Measurements from ENCODE around the gene LRFN2. TPM values are rescaled to one million over a fixed set of nuclear protein-coding genes. Genes with fewer than 3 reads are reported as not detected.

LRFN2 gene
- polyA plus RNA-seq, 1 donor from 2014 or later, result 14.8 TPM

- no peak overlapping the region for H3K9ac ChIP-seq (ENCODE audit: low read length)
- no peak overlapping the region for H3K27ac ChIP-seq (ENCODE audit: low read length)
- no peak overlapping the region for H3K4me2 ChIP-seq (ENCODE audit: low read length)
- no peaks in the 10 kb centered on the region for H3K9me3 ChIP-seq (ENCODE audit: low read length)
- no peaks in the 10 kb centered on the region for H3K79me2 ChIP-seq (replicated peaks; ENCODE audit: insufficient read depth, low read length)
- no peaks in the 10 kb centered on the region for H3F3A ChIP-seq (ENCODE audit: insufficient read depth, low read length, poor library complexity, severe bottlenecking)
- H3K27me3 ChIP-seq (ENCODE audit: insufficient read depth, low read depth, low read length), result peaks cover 24% of the 10 kb centered on the region
- no peak overlapping the region for H2AFZ ChIP-seq (ENCODE audit: low read depth, low read length)
- H3K4me3 ChIP-seq (ENCODE audit: low read length), result no peak overlapping the region
- H3K9me2 ChIP-seq (ENCODE audit: insufficient read depth, low read length), result no peaks in the 10 kb centered on the region
- no peaks in the 10 kb centered on the region for H3K36me3 ChIP-seq (ENCODE audit: insufficient read depth, low read length)
- no peak for TF ChIP-seq EZH2 (IDR thresholded peaks at IDR 0.05; ENCODE audit: borderline replicate concordance, insufficient read depth, low read length, poor library complexity, severe bottlenecking)
- TF ChIP-seq RAD21 (conservative IDR thresholded peaks at IDR 0.05), result no peak
- TF ChIP-seq TAF1 (IDR thresholded peaks at IDR 0.05; ENCODE audit: low read depth), result no peak
- TF ChIP-seq POLR2AphosphoS5 (IDR thresholded peaks at IDR 0.05), result no peak
- TF ChIP-seq EP300 (conservative IDR thresholded peaks at IDR 0.05; ENCODE audit: poor library complexity, severe bottlenecking), result no peak
- no peak for TF ChIP-seq MXI1 (conservative IDR thresholded peaks at IDR 0.05; ENCODE audit: poor library complexity, severe bottlenecking)
- TF ChIP-seq, protein P1, sequence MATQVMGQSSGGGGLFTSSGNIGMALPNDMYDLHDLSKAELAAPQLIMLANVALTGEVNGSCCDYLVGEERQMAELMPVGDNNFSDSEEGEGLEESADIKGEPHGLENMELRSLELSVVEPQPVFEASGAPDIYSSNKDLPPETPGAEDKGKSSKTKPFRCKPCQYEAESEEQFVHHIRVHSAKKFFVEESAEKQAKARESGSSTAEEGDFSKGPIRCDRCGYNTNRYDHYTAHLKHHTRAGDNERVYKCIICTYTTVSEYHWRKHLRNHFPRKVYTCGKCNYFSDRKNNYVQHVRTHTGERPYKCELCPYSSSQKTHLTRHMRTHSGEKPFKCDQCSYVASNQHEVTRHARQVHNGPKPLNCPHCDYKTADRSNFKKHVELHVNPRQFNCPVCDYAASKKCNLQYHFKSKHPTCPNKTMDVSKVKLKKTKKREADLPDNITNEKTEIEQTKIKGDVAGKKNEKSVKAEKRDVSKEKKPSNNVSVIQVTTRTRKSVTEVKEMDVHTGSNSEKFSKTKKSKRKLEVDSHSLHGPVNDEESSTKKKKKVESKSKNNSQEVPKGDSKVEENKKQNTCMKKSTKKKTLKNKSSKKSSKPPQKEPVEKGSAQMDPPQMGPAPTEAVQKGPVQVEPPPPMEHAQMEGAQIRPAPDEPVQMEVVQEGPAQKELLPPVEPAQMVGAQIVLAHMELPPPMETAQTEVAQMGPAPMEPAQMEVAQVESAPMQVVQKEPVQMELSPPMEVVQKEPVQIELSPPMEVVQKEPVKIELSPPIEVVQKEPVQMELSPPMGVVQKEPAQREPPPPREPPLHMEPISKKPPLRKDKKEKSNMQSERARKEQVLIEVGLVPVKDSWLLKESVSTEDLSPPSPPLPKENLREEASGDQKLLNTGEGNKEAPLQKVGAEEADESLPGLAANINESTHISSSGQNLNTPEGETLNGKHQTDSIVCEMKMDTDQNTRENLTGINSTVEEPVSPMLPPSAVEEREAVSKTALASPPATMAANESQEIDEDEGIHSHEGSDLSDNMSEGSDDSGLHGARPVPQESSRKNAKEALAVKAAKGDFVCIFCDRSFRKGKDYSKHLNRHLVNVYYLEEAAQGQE (IDR thresholded peaks at IDR 0.05; ENCODE audit: borderline replicate concordance), result no peak
- no peak for TF ChIP-seq SMC3 (conservative IDR thresholded peaks at IDR 0.05; ENCODE audit: poor library complexity)
- TF ChIP-seq, protein P2, sequence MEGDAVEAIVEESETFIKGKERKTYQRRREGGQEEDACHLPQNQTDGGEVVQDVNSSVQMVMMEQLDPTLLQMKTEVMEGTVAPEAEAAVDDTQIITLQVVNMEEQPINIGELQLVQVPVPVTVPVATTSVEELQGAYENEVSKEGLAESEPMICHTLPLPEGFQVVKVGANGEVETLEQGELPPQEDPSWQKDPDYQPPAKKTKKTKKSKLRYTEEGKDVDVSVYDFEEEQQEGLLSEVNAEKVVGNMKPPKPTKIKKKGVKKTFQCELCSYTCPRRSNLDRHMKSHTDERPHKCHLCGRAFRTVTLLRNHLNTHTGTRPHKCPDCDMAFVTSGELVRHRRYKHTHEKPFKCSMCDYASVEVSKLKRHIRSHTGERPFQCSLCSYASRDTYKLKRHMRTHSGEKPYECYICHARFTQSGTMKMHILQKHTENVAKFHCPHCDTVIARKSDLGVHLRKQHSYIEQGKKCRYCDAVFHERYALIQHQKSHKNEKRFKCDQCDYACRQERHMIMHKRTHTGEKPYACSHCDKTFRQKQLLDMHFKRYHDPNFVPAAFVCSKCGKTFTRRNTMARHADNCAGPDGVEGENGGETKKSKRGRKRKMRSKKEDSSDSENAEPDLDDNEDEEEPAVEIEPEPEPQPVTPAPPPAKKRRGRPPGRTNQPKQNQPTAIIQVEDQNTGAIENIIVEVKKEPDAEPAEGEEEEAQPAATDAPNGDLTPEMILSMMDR (IDR thresholded peaks at IDR 0.05; ENCODE audit: poor library complexity, severe bottlenecking), result no peak
- peaks cover 3% of the 10 kb centered on the region for H4K20me1 ChIP-seq (ENCODE audit: insufficient read depth)
Observed at GRCh38 chr6:40528051-40528450, 59.1 kb downstream of the LRFN2 start.

DNA sequence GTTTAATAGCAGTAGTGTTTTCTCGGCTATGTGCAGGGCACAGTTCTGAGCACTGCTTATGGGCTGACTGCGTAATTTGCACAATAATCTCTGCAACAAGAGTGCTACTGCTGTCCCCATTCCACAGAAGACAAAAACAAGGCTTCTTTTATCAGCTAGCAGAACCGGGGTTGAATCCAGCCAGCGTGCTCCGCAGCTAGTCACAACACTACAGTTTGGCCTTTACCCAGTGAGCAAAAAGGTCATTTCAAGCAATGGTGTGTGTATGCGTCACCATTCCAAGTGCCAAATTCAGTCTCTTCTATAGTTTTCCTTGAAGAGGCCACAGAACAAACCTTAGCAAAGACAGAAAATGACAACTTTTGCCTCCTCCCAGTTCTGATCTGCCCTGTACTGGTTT lies 61.1 kb downstream of the LRFN2 start:
- TF ChIP-seq, protein P1 (IDR thresholded peaks at IDR 0.05; ENCODE audit: borderline replicate concordance), result no peak
- TF ChIP-seq, protein P2 (IDR thresholded peaks at IDR 0.05; ENCODE audit: poor library complexity, severe bottlenecking), result no peak
- TF ChIP-seq RAD21 (conservative IDR thresholded peaks at IDR 0.05), result no peak
- TF ChIP-seq TAF1 (IDR thresholded peaks at IDR 0.05; ENCODE audit: low read depth), result no peak
- TF ChIP-seq SMC3 (conservative IDR thresholded peaks at IDR 0.05; ENCODE audit: poor library complexity), result no peak
- TF ChIP-seq EZH2 (IDR thresholded peaks at IDR 0.05; ENCODE audit: borderline replicate concordance, insufficient read depth, low read length, poor library complexity, severe bottlenecking), result no peak
- TF ChIP-seq POLR2AphosphoS5 (IDR thresholded peaks at IDR 0.05), result no peak
- TF ChIP-seq MXI1 (conservative IDR thresholded peaks at IDR 0.05; ENCODE audit: poor library complexity, severe bottlenecking), result no peak
- no peak for TF ChIP-seq EP300 (conservative IDR thresholded peaks at IDR 0.05; ENCODE audit: poor library complexity, severe bottlenecking)
- Histone ChIP-seq H3K9ac (ENCODE audit: low read length) (no peak overlapping the region), H3K27me3 (ENCODE audit: insufficient read depth, low read depth, low read length) (peaks cover 32% of the 10 kb centered on the region), H3K4me3 (ENCODE audit: low read length) (no peak overlapping the region), H4K20me1 (ENCODE audit: insufficient read depth) (peaks cover 3% of the 10 kb centered on the region), H3K9me3 (ENCODE audit: low read length) (no peaks in the 10 kb centered on the region), H3K9me2 (ENCODE audit: insufficient read depth, low read length) (no peaks in the 10 kb centered on the region), H3K36me3 (ENCODE audit: insufficient read depth, low read length) (no peaks in the 10 kb centered on the region), H3F3A (ENCODE audit: insufficient read depth, low read length, poor library complexity, severe bottlenecking) (no peaks in the 10 kb centered on the region), H3K4me2 (ENCODE audit: low read length) (no peak overlapping the region), H3K79me2 (replicated peaks; ENCODE audit: insufficient read depth, low read length) (no peaks in the 10 kb centered on the region), H3K27ac (ENCODE audit: low read length) (no peak overlapping the region), H2AFZ (ENCODE audit: low read depth, low read length) (no peak overlapping the region)

All from neural cell (in vitro differentiated cells).